HG03457 (cell line): Measurements from ENCODE around the gene LSM7.

Experiments
- ATAC-seq: cut with Tn5 transposase; IDR thresholded peaks from one replicate; pipeline ENCODE4 v1.9.1; 2021; ENCODE audit warnings: moderate number of reproducible peaks; ENCODE audit not compliant: unreplicated experiment

Gene LSM7

DNA sequence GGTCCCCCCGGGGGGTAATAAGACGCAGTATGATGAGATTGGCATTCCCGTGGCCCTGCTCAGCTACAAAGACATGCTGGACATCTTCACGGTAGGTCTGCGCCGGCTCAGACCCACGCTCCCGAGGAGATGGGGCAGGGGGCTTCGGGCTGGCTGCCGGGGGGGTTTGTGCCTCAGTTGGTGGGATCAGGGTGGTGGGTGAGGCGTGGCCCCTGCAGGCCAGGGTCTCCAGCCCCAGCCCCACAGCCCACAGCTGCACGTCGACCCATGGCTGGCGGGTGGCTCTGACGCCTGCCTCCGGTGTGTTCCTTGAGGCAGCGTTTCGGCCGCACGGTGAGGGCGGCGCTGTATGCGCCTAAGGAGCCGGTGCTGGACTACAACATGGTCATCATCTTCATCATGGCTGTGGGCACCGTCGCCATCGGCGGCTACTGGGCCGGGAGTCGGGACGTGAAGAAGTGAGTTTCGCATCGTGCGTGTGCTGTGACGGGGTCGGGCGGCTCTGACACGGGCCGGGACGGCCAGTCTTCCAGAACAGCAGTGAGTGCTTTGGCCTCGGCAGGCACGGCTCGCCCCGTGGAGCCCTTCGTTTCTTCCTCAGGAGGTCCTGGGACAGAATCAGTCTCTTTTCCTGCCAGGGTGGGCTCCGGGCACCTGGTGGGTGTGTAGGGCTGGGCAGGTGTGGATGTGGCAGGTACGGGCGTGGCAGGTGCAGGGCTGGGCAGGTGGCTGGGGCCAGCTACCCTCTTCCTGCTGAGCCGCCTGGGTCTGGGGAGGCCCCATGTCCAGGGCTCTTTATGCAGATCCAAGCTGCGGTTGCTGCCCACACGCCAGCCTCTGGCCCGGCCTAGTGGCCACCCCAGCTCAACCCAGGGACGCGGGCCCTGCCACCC, 10.6 kb upstream of the LSM7 start:
- ATAC-seq = no peak

DNA sequence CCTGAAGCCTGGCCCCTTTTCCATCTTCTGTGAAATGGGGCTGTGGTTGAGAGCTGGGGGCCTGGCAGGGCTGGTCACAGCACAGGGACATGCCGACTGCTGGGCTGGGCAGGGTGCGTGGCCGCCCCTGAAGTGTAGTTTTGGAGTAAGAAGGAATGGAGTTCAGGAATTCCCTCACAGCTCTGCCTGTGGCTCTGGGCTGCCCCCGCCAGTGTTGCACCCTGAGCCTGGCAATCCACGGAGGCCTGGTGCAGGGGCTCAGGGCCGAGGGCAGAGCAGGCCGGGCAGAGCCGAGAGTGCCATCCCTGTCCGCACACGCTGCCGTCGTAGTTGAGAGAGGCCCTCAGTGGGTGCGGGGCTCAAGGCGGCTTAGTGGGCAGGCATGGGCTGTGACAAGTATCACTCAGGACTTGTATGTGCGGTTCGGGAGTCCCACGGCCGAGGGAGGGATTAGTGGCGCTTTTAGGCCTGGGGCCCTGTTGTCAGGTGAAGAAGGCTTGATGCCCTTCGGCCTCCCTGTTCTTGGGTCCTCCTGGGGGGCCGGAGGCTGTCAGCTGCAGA, 9.7 kb upstream of the LSM7 start:
- no peak for ATAC-seq

DNA sequence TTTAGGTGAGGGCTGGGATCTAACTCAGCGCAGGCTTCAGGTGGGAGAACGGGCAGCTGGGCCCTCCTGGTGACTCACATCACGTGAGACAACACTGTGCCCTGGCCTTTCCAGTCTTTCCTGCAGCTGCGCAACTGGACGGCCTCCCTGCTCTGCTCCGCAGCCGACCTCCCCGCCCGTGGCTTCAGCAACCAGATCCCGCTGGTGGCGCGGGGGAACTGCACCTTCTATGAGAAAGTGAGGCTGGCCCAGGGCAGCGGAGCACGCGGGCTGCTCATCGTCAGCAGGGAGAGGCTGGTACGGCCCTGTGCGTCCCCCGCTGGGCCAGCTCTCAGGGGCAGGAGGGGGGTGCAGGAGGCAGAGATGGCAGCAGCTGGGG, 8.9 kb upstream of the LSM7 start:
- no peak for ATAC-seq

DNA sequence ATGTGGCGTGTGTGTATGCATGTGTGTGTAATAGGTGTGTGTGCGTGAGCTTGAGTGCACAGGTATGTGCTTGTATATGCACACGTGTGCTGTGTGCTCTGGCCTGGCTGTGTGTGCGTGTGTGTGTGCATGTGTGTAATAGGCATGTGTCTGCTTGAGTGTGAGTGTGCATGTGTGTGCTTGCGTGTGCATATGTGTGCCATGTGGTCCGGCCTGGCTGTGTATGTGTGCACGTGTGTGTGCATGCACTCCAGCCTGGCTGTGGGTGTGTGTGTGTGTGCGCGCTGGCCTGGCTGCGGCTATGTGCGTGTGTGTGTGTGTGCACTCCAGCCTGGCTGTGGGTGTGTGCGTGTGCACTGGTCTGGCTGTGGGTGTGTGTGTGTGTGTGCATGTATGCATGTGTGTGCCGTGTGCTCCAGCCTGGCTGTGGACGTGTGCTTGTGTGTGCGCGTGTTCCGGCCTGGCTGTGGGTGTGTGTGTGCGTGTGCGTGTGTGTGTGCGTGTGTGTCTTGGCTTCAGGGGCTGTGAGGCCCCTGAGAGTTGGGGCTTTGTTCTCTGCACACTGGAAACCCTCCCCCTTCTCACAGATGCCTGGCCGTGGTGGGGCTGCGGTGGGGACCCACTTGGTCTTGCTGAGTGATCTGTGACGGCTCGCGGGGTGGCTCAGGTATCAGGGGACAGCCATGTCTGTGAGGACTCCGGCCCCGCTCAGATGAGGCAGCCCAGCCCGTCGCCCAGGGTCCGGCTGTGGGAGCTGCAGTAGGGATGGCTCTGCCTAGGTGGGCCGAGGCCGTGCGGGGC, 8.3 kb upstream of the LSM7 start:
- no peak for ATAC-seq

DNA sequence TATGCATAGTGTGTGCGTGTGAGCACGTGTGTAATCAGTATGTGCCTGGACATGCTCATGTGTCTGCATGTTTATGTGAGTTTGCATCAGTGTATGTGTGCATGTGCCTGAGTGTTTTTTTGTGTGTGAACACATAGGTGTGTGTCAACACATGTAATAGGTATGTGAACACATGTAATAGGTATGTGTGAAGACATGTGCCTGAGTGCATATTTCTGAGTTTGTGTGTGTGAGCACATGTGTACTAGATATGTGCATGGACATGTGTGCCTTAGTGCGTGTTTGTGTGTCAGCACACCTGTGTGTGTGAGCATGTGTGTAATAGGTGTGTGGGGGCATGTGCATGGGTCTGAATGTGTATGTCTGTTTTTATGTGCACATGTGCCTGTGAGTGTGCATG, 7.5 kb upstream of the LSM7 start:
- no peak for ATAC-seq

DNA sequence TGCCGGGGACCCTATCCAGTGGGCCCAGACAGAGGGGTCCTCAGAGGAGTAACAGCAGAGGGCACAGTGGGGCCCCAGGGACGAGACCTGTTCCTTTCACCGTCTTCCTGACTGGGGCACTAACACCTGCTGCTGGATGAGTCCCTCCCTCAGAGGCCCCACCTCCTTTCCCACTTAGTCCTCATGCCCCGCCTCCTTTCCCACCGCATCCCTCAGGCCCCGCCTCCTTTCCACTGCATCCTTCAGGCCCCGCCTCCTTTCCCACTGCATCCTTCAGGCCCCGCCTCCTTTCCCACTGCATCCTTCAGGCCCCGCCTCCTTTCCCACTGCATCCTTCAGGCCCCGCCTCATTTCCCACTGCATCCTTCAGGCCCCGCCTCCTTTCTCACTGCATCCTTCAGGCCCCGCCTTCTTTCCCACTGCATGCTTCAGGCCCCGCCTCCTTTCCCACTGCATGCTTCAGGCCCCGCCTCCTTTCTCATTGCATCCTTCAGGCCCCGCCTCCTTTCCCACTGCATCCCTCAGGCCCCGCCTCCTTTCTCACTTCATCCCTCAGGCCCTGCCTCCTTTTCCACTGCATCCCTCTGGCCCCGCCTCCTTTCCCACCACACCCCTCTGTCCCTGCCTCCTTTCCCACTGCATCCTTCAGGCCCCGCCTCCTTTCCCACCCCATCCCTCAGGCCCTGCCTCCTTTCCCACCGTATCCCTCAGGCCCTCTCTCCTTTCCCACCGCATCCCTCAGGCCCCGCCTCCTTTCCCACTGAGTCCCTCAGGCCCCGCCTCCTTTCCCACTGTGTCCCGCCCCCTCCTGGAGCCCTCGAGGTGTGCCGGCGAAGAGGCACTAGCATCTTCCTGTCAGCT, 6.8 kb upstream of the LSM7 start:
- ATAC-seq = no peak

DNA sequence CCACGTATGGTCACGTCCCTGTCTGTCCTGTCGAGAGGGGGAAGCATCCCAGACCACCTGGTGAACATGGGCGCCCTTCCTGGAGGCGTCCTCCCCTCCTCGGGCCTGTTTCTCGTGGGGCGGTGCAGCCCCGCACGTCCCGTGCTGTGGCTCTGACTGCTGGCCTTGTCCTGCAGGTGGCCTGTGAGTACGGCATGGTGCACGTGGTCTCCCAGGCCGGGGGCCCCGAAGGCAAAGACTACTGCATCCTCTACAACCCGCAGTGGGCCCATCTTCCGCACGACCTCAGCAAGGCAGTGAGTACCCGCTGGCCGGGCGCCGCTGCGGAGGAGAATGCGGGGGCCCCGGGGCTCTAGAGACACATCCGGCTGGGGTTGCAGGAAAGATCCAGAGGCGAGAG, 6.0 kb upstream of the LSM7 start:
- ATAC-seq = no peak

DNA sequence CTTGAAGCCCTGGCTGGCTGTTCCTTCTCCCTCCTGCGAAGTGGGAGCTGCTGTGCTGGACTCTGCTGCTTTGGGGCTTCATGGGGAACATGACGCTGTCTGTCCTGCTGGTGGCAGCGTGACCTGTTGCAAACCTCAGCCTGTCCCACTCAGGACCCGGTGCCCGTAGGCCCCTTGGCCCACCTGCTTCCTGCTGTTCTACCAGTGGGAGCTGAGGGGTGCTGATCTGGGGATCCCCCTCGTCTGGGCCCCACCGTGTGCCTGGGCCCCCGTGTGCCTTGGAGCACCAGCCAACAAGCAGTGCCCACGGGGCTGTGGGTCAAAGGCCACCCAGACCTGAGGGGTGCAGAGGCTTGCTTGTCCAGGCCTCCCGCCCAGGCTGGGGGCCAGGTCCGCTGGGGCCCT, 5.4 kb upstream of the LSM7 start:
- ATAC-seq = no peak

DNA sequence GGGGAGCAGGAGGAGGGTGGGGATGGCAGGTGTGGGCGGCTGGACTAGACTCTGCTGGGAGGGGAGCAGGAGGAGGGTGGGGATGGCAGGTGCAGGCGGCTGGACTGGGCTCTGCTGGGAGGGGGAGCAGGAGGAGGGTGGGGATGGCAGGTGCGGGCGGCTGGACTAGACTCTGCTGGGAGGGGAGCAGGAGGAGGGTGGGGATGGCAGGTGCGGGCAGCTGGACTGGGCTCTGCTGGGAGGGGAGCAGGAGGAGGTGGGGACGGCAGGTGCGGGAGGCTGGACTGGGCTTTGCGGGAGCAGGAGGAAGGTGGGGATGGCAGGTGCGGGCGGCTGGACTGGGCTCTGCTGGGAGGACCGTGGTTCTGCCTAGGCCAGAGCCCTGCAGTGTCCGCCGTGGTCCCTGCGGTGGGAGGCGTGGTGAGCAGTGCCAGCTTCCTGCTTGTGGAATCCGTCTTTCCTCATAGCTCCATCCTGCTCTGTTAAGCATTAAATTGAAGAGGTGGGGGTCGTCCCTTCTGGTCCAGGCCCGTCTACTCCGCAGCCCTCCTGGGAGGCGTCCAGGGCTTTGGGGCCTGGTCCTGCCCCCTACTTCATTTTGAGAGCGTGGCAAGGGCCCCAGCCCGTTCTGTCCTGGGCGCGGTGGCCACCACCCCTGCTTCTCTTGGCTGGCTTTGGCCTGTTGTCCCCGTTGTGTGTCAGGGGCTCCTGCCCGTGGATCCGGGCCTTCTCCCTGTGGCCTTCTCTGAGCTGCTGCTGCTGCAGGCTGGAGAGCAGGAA, 4.8 kb upstream of the LSM7 start:
- no peak for ATAC-seq

DNA sequence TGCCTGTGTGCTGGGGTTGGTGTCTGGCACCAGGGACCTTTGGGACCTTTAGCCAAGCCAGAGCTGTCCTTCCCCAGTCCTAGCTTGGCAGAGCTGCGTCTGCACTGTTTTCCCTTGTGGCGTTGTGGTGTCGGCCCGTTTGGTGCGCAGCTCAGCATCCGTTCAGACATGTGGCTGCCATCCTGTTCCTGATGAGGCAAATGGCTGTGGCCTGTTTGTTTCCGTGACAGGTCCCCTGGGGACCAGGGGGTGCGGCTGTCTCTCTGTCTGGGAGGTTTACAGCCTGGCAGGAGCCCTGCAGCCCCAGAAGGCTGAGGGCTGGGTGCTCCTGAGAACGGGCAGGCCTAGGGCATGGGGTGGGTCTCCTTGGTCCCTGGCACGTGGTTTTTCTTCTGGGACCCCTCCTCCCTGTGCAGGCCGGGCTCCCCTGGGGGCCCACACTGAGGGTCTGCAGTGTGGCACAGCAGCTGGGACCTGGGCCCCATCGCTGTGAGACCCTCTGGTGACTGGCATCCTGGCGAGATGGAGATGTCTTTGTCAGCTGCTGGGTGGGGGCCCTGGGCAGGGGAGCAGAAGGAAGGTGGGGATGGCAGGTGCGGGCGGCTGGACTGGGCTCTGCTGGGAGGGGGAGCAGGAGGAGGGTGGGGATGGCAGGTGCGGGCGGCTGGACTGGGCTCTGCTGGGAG, 4.1 kb upstream of the LSM7 start:
- no peak for ATAC-seq

DNA sequence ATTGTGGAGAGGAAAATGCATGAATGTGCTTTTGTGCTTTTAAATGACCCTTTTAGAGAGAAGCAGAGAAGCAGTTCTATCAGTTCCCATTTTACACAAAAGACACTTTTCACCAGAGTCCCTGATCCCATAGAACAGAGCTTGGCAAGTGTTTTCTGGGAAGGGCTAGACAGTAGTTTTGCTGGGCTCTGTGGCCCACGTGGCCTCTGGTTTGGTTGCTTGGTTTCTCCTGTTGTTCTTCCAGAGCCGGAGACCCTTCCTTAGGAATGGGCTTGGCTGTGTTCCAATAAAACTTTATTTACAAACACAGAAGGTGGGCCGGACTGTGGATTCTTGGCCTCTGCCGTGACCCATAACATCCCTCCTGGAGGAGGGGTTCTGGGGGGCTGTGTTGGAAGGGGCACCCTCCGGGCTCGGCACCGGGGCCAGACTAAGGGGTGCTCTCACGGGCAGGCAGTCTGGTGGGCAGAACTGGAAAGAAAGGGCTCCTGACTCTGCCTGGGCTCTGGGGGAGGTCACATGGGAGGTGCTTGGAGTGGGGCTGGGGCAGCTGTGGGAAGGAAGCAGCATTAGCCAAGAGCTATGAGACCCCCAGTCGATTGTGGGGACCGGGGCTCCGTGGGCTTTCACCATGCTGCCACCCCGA, 3.3 kb upstream of the LSM7 start:
- no peak for ATAC-seq

DNA sequence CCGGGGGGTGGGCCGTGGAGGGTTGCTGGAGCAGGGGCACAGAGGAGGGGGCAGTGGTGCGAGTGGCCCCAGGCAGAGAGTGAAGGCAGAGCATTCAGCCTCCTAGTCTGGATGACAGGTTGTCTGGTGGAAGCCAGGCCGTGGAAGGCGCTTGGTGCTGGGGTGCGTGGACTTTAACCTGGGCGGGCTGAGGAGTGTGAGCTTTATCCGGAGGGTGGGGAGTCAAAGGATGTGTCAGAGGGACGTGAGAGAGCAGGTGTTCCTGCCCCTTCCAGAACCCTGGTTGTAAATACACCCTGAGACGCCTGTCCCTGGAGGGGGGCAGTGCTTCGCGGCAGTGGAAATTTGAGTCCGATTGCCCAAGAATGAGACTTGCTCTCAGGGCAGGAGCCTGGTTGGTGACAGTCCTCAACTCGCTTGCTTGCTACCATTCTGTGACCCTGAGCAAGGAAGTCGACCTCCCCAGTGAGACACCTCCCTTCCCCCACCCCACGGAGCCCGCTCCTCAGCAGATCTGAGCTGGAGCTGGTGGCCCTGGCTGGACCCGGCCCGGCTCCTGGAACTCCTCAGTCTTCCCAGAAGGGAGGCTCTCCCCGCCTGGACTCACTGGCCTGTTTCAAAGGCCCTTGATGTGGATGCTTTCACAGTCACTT, 2.4 kb upstream of the LSM7 start:
- ATAC-seq = no peak

DNA sequence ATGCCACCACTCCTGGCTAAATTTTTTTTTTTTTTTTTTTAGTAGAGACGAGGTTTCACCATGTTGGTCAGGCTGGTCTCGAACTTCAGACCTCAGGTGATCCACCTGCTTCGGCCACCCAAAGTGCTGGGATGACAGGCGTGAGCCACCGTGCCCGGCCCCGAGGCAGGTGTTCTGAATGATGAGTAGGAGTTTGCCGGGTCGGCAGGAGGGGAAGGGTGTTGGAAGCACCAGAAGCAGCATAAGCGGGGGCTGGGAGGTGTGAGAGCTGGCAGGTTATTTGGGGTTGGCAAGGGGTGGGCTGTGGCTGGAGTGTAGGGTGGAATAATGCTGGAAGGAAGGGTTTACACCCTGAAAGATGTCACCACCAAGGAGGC, 1.9 kb upstream of the LSM7 start:
- no peak for ATAC-seq

DNA sequence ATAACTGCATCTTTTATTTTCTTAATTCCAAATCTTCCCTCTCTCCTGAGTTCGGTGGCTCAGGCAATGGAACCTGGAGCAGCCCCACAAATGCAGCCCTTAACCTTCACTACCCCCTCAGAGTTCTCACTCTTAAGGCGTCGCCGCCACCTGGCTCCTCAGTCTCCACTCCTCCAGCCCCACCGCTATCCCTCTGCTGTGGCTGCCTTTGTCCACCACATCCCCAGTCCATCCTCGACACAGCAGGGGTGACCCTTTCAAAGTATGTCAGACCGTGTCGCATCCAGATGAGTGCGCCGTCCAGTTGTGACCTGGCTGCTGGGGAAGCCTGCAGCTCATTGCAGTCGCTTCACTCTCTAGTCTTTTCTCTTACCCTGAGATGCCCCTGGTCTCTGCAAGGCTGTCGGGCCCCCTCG, 1.1 kb upstream of the LSM7 start:
- no peak for ATAC-seq

DNA sequence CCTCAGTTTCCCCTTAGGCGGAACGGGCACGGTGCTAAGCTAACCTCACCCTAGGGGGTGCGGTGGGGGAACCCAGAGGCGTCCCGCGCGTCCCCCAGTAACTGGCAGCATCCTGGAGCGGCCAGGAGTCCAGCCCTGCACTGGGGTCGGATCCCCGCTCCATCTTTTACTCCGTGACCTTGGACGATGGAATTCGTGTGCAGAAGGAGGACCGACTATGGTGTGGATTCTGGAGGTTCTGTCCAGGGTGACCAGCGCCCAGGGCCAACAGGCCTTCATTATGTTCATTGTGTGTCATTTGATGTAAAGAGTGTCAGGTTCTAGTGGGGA, 728 bp upstream of the LSM7 start:
- ATAC-seq = no peak

DNA sequence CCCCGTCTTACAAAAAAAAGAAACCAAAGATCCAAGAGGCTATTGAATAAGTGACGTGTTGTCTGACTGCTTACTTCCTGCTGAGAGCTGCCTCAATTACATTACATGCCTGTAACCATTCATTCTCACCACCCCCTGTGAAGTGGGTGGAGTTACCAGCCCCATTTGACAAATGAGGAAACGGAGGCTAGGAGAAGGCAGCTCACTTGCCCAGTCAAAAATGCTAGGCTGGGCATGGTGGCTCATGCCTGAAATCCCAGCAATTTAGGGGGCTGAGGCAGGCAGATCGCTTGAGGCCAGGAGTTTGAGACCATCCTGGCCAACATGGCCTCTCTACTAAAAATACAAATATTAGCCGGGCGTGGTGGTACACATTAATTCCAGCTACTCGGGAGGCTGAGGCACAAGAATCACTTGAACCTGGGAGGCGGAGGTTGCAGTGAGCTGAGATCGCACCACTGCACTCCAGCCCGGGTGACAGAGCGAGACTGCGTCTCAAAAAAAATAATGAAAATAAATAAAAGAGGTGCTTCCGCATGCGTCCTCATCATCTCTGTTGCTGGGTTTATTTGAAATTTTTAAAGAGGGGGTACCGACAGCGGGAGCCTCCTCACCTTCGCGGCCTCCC, 499 bp downstream of the LSM7 start:
- no peak for ATAC-seq

DNA sequence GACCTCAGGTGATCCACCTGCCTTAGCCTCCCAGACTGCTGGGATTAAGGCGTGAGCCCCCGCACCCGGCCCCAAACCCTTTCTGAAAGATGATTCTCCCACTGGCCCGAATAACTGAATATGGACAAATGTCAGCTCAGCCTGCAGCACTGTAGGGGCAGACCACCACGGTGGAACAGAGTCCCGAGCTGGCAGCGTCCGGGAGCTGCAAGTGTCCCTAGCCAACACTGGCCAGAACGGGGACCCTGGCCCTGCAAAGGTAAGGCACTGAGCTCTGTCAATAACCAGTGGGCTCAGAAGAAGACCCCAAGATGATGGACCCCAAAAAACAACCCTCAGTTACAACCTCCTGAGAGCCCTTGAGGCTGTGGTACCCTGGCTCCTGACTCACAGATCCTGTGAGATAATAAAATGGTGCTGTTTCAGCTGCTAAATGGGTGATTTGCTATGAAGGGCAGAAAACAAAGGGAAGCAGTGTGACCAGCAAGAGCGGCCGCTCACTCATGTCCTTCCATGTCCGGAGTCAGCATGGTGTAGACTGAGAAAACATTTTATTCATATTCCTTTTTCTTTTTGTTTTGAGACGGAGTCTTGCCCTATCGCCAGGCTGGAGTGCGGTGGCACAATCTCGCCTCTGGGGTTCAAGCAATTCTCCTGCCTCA, 1.6 kb downstream of the LSM7 start:
- no peak for ATAC-seq
